K562 (cell line): ENCODE results near the gene TMCO1.
A peak's percentile ranks its signal among the peaks of the same experiment; 100 is the strongest.

Experiments
- CHD1 ChIP-seq: fragments of 200-600 bp; sonication (generic); IDR thresholded peaks from one replicate; pipeline ENCODE4 v1.6.1; 2012; ENCODE audit warnings: mild to moderate bottlenecking, moderate library complexity, low read length, inconsistent platforms
- DPF2 ChIP-seq: fragments of 450-650 bp; IDR thresholded peaks from 2 replicates; pipeline ENCODE4 v1.6.1; 2016
- MAFF ChIP-seq: IDR thresholded peaks from 2 replicates; pipeline ENCODE4 v1.6.1; 2012; ENCODE audit warnings: low read length, improper control_type of control experiment
- MXI1 ChIP-seq: IDR thresholded peaks from 2 replicates; pipeline ENCODE4 v1.6.1; 2011; ENCODE audit warnings: low read depth, mild to moderate bottlenecking, improper control_type of control experiment, low read length
- NFXL1 ChIP-seq: fragments of 450-650 bp; formaldehyde crosslinking; IDR thresholded peaks from 2 replicates; pipeline ENCODE4 v1.4.0; 2021; ENCODE audit warnings: mild to moderate bottlenecking
- POLR2AphosphoS5 ChIP-seq: IDR thresholded peaks from 2 replicates; pipeline ENCODE4 v1.6.1; 2011; ENCODE audit warnings: mild to moderate bottlenecking, low read depth, low read length, moderate library complexity; ENCODE audit not compliant: control insufficient read depth, insufficient read depth
- STAT5B ChIP-seq: fragments of 250-450 bp; sonication (Bioruptor Pico); IDR thresholded peaks from 2 replicates; pipeline ENCODE4 v1.8.0; 2021; ENCODE audit warnings: mild to moderate bottlenecking, inconsistent platforms
- TF ChIP-seq, protein P1 (sequence below): fragments of 450-650 bp; IDR thresholded peaks from 2 replicates; pipeline ENCODE4 v1.6.1; 2016; ENCODE audit warnings: low read depth
- TF ChIP-seq, protein P2 (sequence below), 2 experiments: IDR thresholded peaks; 2 replicates each; pipeline ENCODE4 v1.6.1; 2011; ENCODE audit warnings: borderline replicate concordance in 1 of 2, control low read depth in 1 of 2, low read depth in 1 of 2, low read length in 1 of 2, mild to moderate bottlenecking in 1 of 2, mixed read lengths in 1 of 2, moderate library complexity in 1 of 2; ENCODE audit not compliant: insufficient read depth in 1 of 2, insufficient read length in 1 of 2, poor library complexity in 1 of 2, severe bottlenecking in 1 of 2; ENCODE audit errors: extremely low read depth in 1 of 2
- TF ChIP-seq, protein P3 (sequence below), 3 experiments: IDR thresholded peaks in 2 of 3; conservative IDR thresholded peaks in 1 of 3; 2 replicates each; pipeline ENCODE4 v1.5.1; 2011 to 2012; ENCODE audit warnings: low read length in 3 of 3, mild to moderate bottlenecking in 3 of 3, control low read depth in 2 of 3, improper control_type of control experiment in 1 of 3, inconsistent platforms in 1 of 3, low read depth in 1 of 3, mixed read lengths in 1 of 3, moderate library complexity in 1 of 3; ENCODE audit not compliant: insufficient read depth in 2 of 3
- TF ChIP-seq, protein P4 (sequence below): sonication (generic); formaldehyde crosslinking; IDR thresholded peaks from 2 replicates; pipeline ENCODE4 v1.9.0; 2022; ENCODE audit warnings: mild to moderate bottlenecking, missing genetic modification reagents

DNA sequence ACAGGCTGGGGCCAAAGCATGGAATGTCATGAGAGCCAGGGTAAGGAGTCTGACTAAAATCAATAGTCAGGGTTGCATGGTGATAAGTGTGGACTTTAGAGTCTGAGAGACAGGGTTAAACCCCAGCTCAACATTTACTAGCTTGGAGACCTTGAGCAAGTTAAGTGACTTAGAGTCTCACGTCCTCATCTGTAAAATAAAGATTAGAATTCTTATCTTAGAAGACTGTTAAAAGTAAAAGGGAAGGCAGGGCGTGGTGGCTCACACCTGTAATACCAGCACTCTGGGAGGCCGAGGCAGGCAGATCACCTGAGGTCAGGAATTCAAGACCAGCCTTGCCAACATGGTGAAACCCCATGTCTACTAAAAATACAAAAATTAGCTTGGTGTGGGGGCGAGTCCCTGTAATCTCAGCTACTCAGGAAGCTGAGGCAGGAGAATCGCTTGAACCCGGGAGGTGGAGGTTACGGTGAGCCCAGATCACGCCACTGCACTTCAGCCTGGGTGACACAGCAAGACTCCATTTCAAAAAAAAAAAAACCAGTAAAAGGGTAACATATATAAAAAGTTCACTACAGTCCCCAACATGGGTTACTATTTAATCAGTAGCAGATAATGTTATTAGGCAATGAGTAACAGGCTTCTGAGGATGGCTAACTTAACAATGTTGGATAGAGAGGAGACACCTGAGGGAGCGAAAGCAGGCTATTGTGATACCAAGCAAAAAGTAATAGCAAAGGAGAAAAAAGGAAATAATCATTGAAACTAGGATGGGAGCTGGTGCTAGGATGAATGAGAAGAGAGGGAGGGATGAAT lies 20.8 kb downstream of the TMCO1 start:
- TF ChIP-seq DPF2 (peak; percentile 52), STAT5B (no peak), CHD1 (no peak), MXI1 (no peak), MAFF (no peak), NFXL1 (CRISPR knock-in tag) (no peak), POLR2AphosphoS5 (no peak)
- TF ChIP-seq, protein P1, sequence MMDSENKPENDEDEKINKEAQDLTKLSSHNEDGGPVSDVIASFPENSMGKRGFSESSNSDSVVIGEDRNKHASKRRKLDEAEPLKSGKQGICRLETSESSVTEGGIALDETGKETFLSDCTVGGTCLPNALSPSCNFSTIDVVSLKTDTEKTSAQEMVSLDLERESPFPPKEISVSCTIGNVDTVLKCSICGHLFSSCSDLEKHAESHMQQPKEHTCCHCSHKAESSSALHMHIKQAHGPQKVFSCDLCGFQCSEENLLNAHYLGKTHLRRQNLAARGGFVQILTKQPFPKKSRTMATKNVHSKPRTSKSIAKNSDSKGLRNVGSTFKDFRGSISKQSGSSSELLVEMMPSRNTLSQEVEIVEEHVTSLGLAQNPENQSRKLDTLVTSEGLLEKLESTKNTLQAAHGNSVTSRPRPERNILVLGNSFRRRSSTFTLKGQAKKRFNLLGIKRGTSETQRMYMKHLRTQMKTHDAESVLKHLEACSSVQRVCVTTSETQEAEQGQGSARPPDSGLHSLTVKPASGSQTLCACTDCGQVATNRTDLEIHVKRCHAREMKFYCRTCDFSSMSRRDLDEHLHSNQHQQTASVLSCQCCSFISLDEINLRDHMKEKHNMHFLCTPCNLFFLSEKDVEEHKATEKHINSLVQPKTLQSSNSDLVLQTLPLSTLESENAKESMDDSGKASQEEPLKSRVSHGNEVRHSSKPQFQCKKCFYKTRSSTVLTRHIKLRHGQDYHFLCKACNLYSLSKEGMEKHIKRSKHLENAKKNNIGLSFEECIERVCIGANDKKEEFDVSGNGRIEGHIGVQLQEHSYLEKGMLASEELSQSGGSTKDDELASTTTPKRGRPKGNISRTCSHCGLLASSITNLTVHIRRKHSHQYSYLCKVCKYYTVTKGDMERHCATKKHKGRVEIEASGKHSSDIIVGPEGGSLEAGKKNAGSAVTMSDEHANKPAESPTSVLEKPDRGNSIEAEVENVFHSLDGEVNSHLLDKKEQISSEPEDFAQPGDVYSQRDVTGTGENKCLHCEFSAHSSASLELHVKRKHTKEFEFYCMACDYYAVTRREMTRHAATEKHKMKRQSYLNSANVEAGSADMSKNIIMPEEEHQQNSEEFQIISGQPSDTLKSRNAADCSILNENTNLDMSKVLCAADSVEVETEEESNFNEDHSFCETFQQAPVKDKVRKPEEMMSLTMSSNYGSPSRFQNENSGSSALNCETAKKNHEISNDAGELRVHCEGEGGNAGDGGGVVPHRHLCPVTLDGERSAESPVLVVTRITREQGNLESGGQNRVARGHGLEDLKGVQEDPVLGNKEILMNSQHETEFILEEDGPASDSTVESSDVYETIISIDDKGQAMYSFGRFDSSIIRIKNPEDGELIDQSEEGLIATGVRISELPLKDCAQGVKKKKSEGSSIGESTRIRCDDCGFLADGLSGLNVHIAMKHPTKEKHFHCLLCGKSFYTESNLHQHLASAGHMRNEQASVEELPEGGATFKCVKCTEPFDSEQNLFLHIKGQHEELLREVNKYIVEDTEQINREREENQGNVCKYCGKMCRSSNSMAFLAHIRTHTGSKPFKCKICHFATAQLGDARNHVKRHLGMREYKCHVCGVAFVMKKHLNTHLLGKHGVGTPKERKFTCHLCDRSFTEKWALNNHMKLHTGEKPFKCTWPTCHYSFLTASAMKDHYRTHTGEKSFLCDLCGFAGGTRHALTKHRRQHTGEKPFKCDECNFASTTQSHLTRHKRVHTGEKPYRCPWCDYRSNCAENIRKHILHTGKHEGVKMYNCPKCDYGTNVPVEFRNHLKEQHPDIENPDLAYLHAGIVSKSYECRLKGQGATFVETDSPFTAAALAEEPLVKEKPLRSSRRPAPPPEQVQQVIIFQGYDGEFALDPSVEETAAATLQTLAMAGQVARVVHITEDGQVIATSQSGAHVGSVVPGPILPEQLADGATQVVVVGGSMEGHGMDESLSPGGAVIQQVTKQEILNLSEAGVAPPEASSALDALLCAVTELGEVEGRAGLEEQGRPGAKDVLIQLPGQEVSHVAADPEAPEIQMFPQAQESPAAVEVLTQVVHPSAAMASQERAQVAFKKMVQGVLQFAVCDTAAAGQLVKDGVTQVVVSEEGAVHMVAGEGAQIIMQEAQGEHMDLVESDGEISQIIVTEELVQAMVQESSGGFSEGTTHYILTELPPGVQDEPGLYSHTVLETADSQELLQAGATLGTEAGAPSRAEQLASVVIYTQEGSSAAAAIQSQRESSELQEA = no peak
- TF ChIP-seq, protein P2, sequence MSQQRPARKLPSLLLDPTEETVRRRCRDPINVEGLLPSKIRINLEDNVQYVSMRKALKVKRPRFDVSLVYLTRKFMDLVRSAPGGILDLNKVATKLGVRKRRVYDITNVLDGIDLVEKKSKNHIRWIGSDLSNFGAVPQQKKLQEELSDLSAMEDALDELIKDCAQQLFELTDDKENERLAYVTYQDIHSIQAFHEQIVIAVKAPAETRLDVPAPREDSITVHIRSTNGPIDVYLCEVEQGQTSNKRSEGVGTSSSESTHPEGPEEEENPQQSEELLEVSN (IDR thresholded peaks at IDR 0.05; ENCODE audit: borderline replicate concordance in 1 of 2, extremely low read depth in 1 of 2, insufficient read depth in 1 of 2, insufficient read length in 1 of 2, low read depth in 1 of 2, low read length in 1 of 2, poor library complexity in 1 of 2, severe bottlenecking in 1 of 2) = no peak
- TF ChIP-seq, protein P3, sequence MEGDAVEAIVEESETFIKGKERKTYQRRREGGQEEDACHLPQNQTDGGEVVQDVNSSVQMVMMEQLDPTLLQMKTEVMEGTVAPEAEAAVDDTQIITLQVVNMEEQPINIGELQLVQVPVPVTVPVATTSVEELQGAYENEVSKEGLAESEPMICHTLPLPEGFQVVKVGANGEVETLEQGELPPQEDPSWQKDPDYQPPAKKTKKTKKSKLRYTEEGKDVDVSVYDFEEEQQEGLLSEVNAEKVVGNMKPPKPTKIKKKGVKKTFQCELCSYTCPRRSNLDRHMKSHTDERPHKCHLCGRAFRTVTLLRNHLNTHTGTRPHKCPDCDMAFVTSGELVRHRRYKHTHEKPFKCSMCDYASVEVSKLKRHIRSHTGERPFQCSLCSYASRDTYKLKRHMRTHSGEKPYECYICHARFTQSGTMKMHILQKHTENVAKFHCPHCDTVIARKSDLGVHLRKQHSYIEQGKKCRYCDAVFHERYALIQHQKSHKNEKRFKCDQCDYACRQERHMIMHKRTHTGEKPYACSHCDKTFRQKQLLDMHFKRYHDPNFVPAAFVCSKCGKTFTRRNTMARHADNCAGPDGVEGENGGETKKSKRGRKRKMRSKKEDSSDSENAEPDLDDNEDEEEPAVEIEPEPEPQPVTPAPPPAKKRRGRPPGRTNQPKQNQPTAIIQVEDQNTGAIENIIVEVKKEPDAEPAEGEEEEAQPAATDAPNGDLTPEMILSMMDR (IDR thresholded peaks at IDR 0.05 in 2 of 3, conservative IDR thresholded peaks at IDR 0.05 in 1 of 3; ENCODE audit: insufficient read depth in 2 of 3, low read depth in 1 of 3, low read length in 3 of 3) = no peak
- TF ChIP-seq, protein P4, sequence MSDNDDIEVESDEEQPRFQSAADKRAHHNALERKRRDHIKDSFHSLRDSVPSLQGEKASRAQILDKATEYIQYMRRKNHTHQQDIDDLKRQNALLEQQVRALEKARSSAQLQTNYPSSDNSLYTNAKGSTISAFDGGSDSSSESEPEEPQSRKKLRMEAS (CRISPR knock-in tag) = no peak
